Skeletal muscle tissue (tissue), 4 donors: ENCODE results near the gene CHST1. TPM values are rescaled to one million over a fixed set of nuclear protein-coding genes. Genes with fewer than 3 reads are reported as not detected.

Experiments used
- H3K27ac ChIP-seq: one replicate; pipeline ENCODE4 v1.7.0; 2013; ENCODE audit warnings: mild to moderate bottlenecking, low read depth, low read length, inconsistent platforms
- H3K27me3 ChIP-seq, 3 donors: one replicate each; pipeline ENCODE4 v1.7.0; 2013; ENCODE audit warnings: low read length in 3 of 3; ENCODE audit not compliant: control insufficient read depth in 3 of 3, insufficient read depth in 3 of 3
- H3K36me3 ChIP-seq, 3 donors: one replicate each; pipeline ENCODE4 v1.7.0; 2013; ENCODE audit warnings: low read length in 3 of 3; ENCODE audit not compliant: control insufficient read depth in 3 of 3, insufficient read depth in 3 of 3
- H3K4me1 ChIP-seq, 3 donors: one replicate each; pipeline ENCODE4 v1.7.0; 2013; ENCODE audit warnings: low read length in 3 of 3, mild to moderate bottlenecking in 3 of 3; ENCODE audit not compliant: control insufficient read depth in 3 of 3, insufficient read depth in 3 of 3
- H3K4me3 ChIP-seq, 3 donors: one replicate each; pipeline ENCODE4 v1.7.0; 2013; ENCODE audit warnings: low read length in 3 of 3
- H3K9ac ChIP-seq, 3 donors: one replicate each; pipeline ENCODE4 v1.7.0; 2013; ENCODE audit warnings: low read length in 3 of 3, mild to moderate bottlenecking in 3 of 3, moderate library complexity in 2 of 3, low read depth in 1 of 3
- H3K9me3 ChIP-seq, 3 donors: one replicate each; pipeline ENCODE4 v1.7.0; 2013; ENCODE audit warnings: low read length in 3 of 3; ENCODE audit not compliant: control insufficient read depth in 3 of 3
- total RNA-seq: library from RNA; depleted of rRNA; stranded (reverse); fragments of >200 nt; gene quantifications from one replicate; pipeline ENCODE4 v1.2.3, GENCODE V29; 2014
- donor health status: Osteomylitis.

Gene CHST1
- total RNA-seq, 1 donor from 2014 or later, result 3.1 TPM

DNA sequence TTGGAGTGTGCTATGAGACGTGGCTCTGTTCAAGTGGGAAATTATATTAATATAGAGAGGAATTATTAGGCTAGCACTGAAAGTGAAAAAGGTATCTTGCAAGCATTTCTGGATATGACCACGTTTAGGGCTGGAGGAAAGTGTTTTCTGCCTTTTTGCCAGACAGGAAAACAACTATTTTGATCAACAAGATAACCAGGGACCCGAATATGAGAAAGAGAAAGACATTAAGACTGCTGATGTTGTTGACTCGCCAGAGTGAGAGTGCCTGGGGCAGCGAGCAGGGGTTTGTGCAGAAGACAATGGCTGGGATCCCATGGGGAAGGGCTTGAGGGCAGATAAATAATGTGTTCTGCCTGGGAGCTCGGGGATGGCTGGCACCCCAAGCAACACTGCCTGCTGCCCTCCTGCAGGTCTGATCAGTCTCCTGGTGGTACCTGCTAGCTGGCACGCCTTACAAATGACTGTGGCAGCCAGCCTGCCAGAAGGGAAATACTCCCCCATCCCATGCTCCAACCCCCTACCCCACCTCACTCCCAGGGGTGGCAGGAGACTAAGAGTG lies 23.1 kb upstream of the CHST1 start:
- peaks cover 0 to 7% (median 5%) of the 10 kb centered on the region in 3 donors for H3K4me1 ChIP-seq
- H3K27me3 ChIP-seq, result peaks cover 0 to 2% (median 0%) of the 10 kb centered on the region in 3 donors
- H3K9me3 ChIP-seq, result no peaks in the 10 kb centered on the region
- no peak overlapping the region for H3K4me3 ChIP-seq
- H3K36me3 ChIP-seq, result no peaks in the 10 kb centered on the region
- no peak overlapping the region for H3K9ac ChIP-seq
- H3K27ac ChIP-seq, result no peak overlapping the region

DNA sequence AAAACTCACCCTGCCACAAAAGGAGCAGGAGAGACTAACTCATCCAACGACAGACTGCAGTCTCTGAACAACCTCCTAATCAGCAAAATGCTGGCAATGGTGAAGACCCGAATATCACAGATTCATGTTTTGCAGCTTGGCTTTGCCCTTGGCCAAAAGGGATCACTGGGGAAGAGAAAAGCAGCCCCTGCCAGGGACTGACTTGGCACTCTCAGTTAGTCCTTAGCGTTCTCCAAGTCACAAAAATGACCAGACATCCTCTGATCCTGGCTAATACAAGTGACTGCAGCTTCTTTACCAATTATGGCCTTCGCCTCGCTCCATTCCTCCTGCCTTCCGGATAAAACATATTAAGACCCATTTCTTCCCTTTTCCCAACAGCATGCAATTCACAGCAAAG lies 22.4 kb upstream of the CHST1 start:
- peaks cover 0 to 2% (median 0%) of the 10 kb centered on the region in 3 donors for H3K27me3 ChIP-seq
- H3K4me1 ChIP-seq, result peaks cover 0 to 12% (median 10%) of the 10 kb centered on the region in 3 donors
- H3K36me3 ChIP-seq, result no peaks in the 10 kb centered on the region
- H3K9me3 ChIP-seq, result no peaks in the 10 kb centered on the region
- no peak overlapping the region for H3K9ac ChIP-seq
- H3K27ac ChIP-seq, result no peak overlapping the region
- no peak overlapping the region for H3K4me3 ChIP-seq

DNA sequence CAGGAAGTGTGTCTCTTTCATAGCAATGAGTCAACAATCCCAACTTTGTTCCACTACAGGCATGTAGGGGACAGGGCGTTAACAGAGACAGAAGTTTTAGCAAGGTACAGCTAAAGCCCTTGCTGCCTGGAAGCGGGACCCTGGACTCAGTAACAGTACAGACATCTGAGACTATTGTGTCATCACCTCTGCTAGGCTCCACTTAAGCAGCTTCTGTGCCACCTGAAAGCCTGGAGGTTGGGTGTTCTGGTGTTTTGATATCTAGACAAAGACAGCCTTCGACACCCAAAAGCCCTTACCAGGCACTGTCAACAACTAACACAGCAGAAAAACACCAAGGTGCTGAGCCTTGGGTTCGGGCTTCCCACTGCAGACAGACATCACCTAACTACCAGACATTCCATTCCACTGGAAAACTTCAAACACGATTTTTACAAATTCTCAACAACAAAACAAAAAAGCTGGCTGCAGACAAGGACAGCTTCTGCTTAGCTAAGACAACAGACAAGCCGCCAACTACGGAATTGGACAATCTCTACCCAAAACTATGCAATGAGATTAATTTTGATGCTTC lies 20.6 kb upstream of the CHST1 start:
- H3K4me1 ChIP-seq, result peaks cover 0 to 12% (median 10%) of the 10 kb centered on the region in 3 donors
- H3K4me3 ChIP-seq, result no peak overlapping the region
- H3K36me3 ChIP-seq, result no peaks in the 10 kb centered on the region
- H3K27me3 ChIP-seq, result peaks cover 0 to 6% (median 0%) of the 10 kb centered on the region in 3 donors
- H3K9ac ChIP-seq, result no peak overlapping the region
- H3K9me3 ChIP-seq, result no peaks in the 10 kb centered on the region
- no peak overlapping the region for H3K27ac ChIP-seq

DNA sequence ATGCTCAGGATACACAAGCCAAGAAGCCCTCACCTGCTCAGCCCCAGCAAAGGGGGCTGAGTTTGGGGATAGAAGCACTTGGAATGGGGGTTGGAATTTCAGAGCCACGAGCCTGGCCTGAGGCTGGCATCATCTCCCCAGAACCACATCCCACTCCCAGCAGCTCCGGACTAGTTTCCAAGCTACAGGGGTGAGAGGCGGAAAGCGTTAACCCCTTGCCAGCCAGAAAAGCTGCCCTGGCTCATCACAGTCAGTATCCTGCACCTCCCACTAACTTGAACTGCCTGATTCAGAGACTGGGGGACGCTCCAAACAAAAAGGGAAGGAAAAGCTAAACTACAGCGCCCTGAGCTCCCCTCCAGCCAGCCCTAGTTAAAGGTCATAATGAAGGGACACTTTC lies 19.0 kb upstream of the CHST1 start:
- Histone ChIP-seq H3K27me3 (peaks cover 0 to 6% (median 0%) of the 10 kb centered on the region in 3 donors), H3K9me3 (no peaks in the 10 kb centered on the region), H3K4me3 (no peak overlapping the region), H3K27ac (no peak overlapping the region), H3K9ac (no peak overlapping the region), H3K36me3 (no peaks in the 10 kb centered on the region), H3K4me1 (peaks cover 0 to 12% (median 10%) of the 10 kb centered on the region in 3 donors)

DNA sequence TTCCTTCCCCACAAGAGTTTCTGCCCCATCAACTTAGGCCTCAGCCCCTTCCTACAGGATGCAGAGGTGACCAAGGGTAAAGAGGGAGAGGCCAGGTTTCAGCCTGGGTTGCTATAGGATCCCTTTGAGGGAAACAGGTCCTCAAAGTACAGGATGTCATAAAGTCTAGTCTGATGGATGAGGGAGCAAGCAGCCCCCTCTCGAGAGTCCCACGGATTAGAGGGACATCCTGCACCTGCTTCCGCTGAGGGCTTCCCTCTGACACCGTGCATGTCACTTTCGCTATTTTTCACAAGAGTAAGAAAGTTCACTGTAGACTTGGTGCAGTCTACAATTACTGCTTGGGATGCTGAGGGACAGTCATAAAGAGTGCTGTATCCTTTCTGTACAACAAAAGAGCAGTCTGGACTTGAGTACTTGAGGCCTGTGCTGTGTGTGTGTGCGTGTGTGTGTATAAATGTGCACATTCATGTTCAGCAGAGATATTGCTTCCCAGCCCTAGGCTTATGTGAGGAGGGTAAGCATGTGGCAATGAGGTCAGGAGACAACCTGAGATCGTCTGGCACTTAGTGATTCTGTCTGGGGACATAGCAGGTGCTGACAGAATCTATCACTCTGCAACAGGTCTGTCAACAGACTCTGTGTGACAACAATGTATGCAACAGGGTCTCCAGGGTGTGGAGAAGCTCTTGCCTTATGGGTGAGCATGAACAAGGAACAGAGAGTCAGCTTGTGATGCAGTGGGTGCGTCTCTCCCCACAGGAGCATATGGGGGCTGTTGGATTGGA lies 18.0 kb upstream of the CHST1 start:
- Histone ChIP-seq H3K4me3 (no peak overlapping the region), H3K4me1 (peaks cover 0 to 12% (median 10%) of the 10 kb centered on the region in 3 donors), H3K27ac (no peak overlapping the region), H3K9ac (no peak overlapping the region), H3K27me3 (peaks cover 0 to 6% (median 0%) of the 10 kb centered on the region in 3 donors), H3K36me3 (no peaks in the 10 kb centered on the region), H3K9me3 (no peaks in the 10 kb centered on the region)

DNA sequence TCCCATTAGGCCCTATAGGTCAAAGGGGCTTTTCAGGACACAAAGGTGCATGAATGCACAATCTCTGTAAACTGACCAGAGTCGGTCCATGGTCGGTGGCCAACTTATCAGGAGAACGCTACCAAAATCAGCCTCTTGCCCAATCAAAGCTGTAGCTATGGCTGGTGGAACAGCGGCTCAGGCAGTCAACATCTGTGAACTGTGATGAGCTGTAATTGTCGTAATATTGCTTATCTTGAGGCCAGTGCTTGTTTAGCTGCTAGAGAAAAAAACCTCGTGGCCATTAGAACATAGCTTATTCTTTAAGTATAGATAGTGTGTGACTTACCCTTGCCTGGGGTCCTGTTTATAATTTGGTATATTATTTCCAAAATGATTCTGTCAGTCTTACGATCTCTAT lies 14.4 kb upstream of the CHST1 start:
- H3K4me3 ChIP-seq, result no peak overlapping the region
- H3K4me1 ChIP-seq, result peaks cover 0 to 12% (median 10%) of the 10 kb centered on the region in 3 donors
- H3K36me3 ChIP-seq, result no peaks in the 10 kb centered on the region
- H3K27me3 ChIP-seq, result peaks cover 0 to 4% (median 0%) of the 10 kb centered on the region in 3 donors
- H3K27ac ChIP-seq, result no peak overlapping the region
- no peaks in the 10 kb centered on the region for H3K9me3 ChIP-seq
- no peak overlapping the region for H3K9ac ChIP-seq

DNA sequence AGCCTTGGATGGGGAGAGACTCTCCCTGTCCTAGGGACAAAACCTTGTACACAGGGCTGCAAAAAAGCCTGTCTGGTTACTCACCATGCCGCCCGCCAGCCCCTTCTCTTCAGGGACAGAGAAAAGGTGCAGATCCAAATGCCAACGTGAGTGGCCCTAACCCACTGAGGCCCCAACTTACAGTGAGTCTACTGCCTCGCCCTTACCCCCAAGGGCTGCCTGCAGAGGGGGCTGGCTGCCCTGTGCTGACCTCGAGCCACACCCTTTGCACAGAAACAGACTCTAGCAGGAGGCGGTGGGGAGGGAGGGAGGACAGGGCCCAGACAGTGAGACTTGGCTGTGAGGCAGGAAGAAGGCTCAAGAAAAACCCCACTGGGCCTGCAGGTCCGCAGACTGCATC lies 13.6 kb upstream of the CHST1 start:
- Histone ChIP-seq H3K36me3 (no peaks in the 10 kb centered on the region), H3K9me3 (no peaks in the 10 kb centered on the region), H3K4me3 (no peak overlapping the region), H3K27ac (no peak overlapping the region), H3K9ac (no peak overlapping the region), H3K4me1 (peaks cover 0 to 9% (median 9%) of the 10 kb centered on the region in 3 donors), H3K27me3 (peaks cover 0 to 4% (median 0%) of the 10 kb centered on the region in 3 donors)

DNA sequence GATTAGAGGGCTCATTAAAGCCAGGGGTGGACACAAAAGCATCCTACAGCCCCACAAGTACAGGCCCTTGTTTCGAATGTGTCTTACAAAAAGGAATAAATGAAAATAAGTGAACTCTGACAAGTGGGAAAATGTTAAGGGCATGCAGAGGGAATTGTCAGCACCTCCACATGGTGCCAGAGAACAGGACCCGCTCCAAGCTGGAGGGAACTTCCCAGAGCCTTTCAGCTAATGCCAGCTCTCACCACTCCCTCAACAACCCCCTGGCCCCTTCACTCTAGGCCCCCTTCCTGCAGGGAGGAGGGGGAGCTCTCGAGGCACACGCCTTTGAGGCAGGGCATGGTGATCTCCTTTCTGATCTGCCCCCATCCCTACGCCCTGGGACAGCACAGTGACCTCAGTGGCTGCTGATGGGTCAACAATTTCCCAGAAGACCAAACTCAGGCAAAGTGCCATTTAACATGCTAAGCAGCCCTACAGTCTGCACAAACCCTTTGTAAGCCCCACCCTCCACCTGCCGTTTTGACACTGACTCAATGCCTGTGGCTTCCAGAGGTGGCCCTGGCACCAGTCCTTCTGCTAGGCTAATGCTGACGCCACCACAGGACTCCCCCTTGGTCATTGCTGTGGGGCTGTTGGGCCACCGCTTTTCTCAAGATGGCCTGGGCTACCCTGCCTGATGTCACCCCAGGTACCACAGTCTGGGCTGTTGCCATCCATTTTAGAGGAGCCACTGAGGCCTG lies 12.5 kb upstream of the CHST1 start:
- H3K36me3 ChIP-seq, result no peaks in the 10 kb centered on the region
- peaks cover 0 to 4% (median 0%) of the 10 kb centered on the region in 3 donors for H3K27me3 ChIP-seq
- H3K9ac ChIP-seq, result no peak overlapping the region
- H3K4me3 ChIP-seq, result no peak overlapping the region
- no peak overlapping the region for H3K27ac ChIP-seq
- H3K4me1 ChIP-seq, result no peaks in the 10 kb centered on the region
- H3K9me3 ChIP-seq, result no peaks in the 10 kb centered on the region

DNA sequence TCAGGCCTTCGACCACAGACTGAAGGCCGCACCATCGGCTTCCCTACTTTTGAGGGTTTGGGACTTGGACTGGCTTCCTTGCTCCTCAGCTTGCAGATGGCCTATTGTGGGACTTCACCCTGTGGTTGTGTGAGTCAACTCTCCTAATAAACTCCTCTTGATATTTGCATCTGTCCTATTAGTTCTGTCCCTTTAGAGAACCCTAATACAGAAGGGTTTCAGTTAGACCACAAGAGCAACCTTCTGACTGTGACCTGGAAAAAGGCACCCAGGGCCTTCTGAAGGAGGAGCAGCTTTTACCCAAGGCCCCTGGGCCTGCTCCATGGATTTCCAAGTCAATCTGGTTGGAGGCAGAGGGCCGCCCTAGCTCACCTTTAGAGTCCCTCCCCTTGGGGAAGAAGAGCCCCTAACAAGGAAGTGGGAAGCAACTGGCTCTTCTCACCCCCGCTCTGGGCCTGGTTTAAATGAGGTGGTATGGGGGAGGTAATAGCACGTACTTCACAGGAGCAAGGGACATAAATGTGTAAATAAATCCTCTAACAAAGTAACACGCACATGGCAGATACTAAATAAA lies 11.2 kb upstream of the CHST1 start:
- Histone ChIP-seq H3K9me3 (no peaks in the 10 kb centered on the region), H3K27ac (no peak overlapping the region), H3K4me1 (no peaks in the 10 kb centered on the region), H3K4me3 (no peak overlapping the region), H3K36me3 (no peaks in the 10 kb centered on the region), H3K27me3 (peaks cover 0 to 3% (median 0%) of the 10 kb centered on the region in 3 donors), H3K9ac (no peak overlapping the region)
